ENCODE results near the gene SLC16A8.

Gene SLC16A8

GRCh38 chr22:38129021-38129420 is 45.0 kb upstream of the SLC16A8 start:
- ChIA-PET POLR2A (no interaction called here), CTCF (interaction anchor here (1.0 kb wide), 1 partner anchor 14 kb away, joined by 3 read pairs; no protein-coding TSS in a partner anchor)
- TF ChIP-seq CTCF (IDR thresholded peaks at IDR 0.05; ENCODE audit: control extremely low read depth, extremely low read depth, low read depth, missing control alignments) = no peak
- no peak for DNase-seq (ENCODE audit: extremely low spot score)

GRCh38 chr22:38127869-38128268 is 43.9 kb upstream of the SLC16A8 start:
- no peak for DNase-seq (ENCODE audit: extremely low spot score)
- TF ChIP-seq CTCF (IDR thresholded peaks at IDR 0.05; ENCODE audit: control extremely low read depth, extremely low read depth, low read depth, missing control alignments) = no peak
- CTCF ChIA-PET = no interaction called here
- POLR2A ChIA-PET = no interaction called here

GRCh38 chr22:38126928-38127668 is 43.1 kb upstream of the SLC16A8 start:
- no peak for DNase-seq (ENCODE audit: extremely low spot score)
- no peak for TF ChIP-seq CTCF (IDR thresholded peaks at IDR 0.05; ENCODE audit: control extremely low read depth, extremely low read depth, low read depth, missing control alignments)
- POLR2A ChIA-PET = no interaction called here
- CTCF ChIA-PET = interaction anchor here (2.0 kb wide), 1 partner anchor 12 kb away, joined by 4 read pairs; no protein-coding TSS in a partner anchor

GRCh38 chr22:38125751-38126201 is 41.8 kb upstream of the SLC16A8 start:
- no peak for TF ChIP-seq CTCF (IDR thresholded peaks at IDR 0.05; ENCODE audit: control extremely low read depth, extremely low read depth, low read depth, missing control alignments)
- DNase-seq (ENCODE audit: extremely low spot score) = no peak
- CTCF ChIA-PET = interaction anchor here (1.3 to 2.0 kb wide), 2 partner anchors 11 to 20 kb away, joined by 3 to 4 read pairs; no protein-coding TSS in a partner anchor
- POLR2A ChIA-PET = no interaction called here

- CTCF ChIA-PET = interaction anchor here (1.3 to 2.0 kb wide), 2 partner anchors 10 to 20 kb away, joined by 3 to 4 read pairs; no protein-coding TSS in a partner anchor
- DNase-seq (ENCODE audit: extremely low spot score) = no peak
- no peak for TF ChIP-seq CTCF (IDR thresholded peaks at IDR 0.05; ENCODE audit: control extremely low read depth, extremely low read depth, low read depth, missing control alignments)
- POLR2A ChIA-PET = no interaction called here
Measured at GRCh38 chr22:38125038-38125610, 41.1 kb upstream of the SLC16A8 start.

GRCh38 chr22:38124236-38124974 is 40.4 kb upstream of the SLC16A8 start:
- no peak for DNase-seq (ENCODE audit: extremely low spot score)
- ChIA-PET POLR2A (no interaction called here), CTCF (interaction anchor here (1.2 to 2.8 kb wide), 3 partner anchors 10 to 26 kb away, joined by 3 to 12 read pairs (median 3); no protein-coding TSS in a partner anchor)

More at GRCh38 chr22:38124236-38124974, 40.4 kb upstream of the SLC16A8 start:
- no peak for TF ChIP-seq CTCF (IDR thresholded peaks at IDR 0.05; ENCODE audit: control extremely low read depth, extremely low read depth, low read depth, missing control alignments)
